Right atrium auricular region (tissue), 2 donors: ENCODE data around the gene AWAT1. TPM values are rescaled to one million over a fixed set of nuclear protein-coding genes. Genes with fewer than 3 reads are reported as not detected.

ENCODE experiments used
- DNase-seq: peaks from one replicate; pipeline ENCODE4 v3.0.0-alpha.2; 2019; ENCODE audit warnings: low spot score
- H3K27ac ChIP-seq, 2 donors: fragments of 200-600 bp; sonication (generic); 1 replicate in 1 of 2; 2 replicates in 1 of 2; pipeline ENCODE4 v1.5.1; 2016 to 2019
- H3K27me3 ChIP-seq, 2 donors: fragments of 200-600 bp; sonication (generic); one replicate each; pipeline versions ENCODE4 v1.5.1 to v1.6.0; 2017 to 2019
- H3K36me3 ChIP-seq: fragments of 200-600 bp; sonication (generic); one replicate; pipeline ENCODE4 v1.5.1; 2016
- H3K4me1 ChIP-seq, 2 donors: fragments of 200-600 bp; sonication (generic); one replicate each; pipeline versions ENCODE4 v1.5.1 to v1.6.0; 2017 to 2019
- H3K4me3 ChIP-seq, 2 donors: fragments of 200-600 bp; sonication (generic); 1 replicate in 1 of 2; 2 replicates in 1 of 2; pipeline ENCODE4 v1.5.1; 2017 to 2019; ENCODE audit warnings: mild to moderate bottlenecking in 1 of 2, moderate library complexity in 1 of 2
- H3K9me3 ChIP-seq, 2 donors: fragments of 200-600 bp; sonication (generic); one replicate each; pipeline ENCODE4 v1.5.1; 2019
- CTCF ChIP-seq, 2 donors: fragments of 200-600 bp; sonication (generic); IDR thresholded peaks; one replicate each; pipeline ENCODE4 v1.5.1; 2019; ENCODE audit warnings: antibody characterized with exemption in 2 of 2
- total RNA-seq, 2 donors: library from RNA; depleted of rRNA; stranded (reverse); fragments of >200 nt; gene quantifications; one replicate each; pipeline ENCODE4 v1.1.0, GENCODE V29; 2016

The AWAT1 gene
- total RNA-seq, 2 donors from 2014 or later, result not detected

DNA sequence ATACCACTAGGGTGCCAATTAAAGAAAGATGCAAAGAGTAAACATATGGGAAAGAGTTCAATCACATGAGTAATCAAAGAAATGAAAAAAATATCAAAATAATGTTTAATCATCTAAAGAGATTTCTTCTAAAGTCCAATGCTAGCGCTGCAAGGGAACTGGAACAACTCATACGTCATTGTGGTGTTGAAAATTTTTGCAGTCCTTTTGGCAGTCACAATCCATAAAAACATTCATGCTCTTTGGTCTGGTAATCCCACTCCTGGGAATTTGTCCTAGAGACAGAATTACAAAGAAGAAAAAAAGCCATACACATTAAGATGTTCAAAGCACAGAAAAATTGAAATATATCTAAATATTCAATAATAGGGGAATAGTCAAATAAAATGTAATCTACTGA is 21.0 kb downstream of the AWAT1 start:
- no peak for TF ChIP-seq CTCF (IDR thresholded peaks at IDR 0.05)
- Histone ChIP-seq H3K27me3 (no peaks in the 10 kb centered on the region), H3K27ac (peak overlapping the region in 1 of 2 donors; percentile 23), H3K9me3 (no peaks in the 10 kb centered on the region), H3K36me3 (no peaks in the 10 kb centered on the region), H3K4me1 (no peaks in the 10 kb centered on the region), H3K4me3 (no peak overlapping the region)
- DNase-seq, result no peak

GRCh38 chrX:70257423-70258288 is 23.2 kb downstream of the AWAT1 start:
- Histone ChIP-seq H3K9me3 (no peaks in the 10 kb centered on the region), H3K36me3 (no peaks in the 10 kb centered on the region), H3K4me1 (no peaks in the 10 kb centered on the region), H3K27me3 (no peaks in the 10 kb centered on the region), H3K27ac (no peak overlapping the region), H3K4me3 (no peak overlapping the region)
- no peak for DNase-seq
- TF ChIP-seq CTCF (IDR thresholded peaks at IDR 0.05), result no peak

DNA sequence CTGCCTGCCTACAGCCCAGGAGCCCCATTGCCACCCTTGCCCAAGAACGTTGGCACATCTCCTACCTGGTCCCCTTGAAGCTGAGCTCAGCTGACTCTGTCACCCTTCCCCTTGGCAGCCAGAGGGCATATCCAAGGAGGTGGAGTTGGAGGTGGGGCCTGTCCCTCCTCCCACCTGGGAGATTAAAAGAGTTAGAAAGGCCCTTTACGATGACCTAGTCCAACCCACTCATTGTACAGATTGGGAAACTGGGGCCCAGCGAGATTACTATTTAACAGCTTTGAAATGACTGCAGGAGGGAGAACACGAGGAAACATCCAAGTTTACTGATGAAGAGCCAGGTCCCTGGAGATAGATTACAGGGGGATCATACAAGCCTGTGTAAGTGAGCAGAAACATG is 25.6 kb downstream of the AWAT1 start, which contains the start of gene P2RY4:
TSS of gene P2RY4 (minus strand) at position 101 of the 400 bp plus-strand sequence. CDS start 580 bp downstream, outside the sequence.
- no peak for DNase-seq
- Histone ChIP-seq H3K4me1 (no peaks in the 10 kb centered on the region), H3K9me3 (no peaks in the 10 kb centered on the region), H3K4me3 (no peak within 1 kb of the TSS), H3K27ac (no peak within 1 kb of the TSS), H3K27me3 (no peaks in the 10 kb centered on the region), H3K36me3 (no peaks in the 10 kb centered on the region)
- TF ChIP-seq CTCF (IDR thresholded peaks at IDR 0.05), result no peak

DNA sequence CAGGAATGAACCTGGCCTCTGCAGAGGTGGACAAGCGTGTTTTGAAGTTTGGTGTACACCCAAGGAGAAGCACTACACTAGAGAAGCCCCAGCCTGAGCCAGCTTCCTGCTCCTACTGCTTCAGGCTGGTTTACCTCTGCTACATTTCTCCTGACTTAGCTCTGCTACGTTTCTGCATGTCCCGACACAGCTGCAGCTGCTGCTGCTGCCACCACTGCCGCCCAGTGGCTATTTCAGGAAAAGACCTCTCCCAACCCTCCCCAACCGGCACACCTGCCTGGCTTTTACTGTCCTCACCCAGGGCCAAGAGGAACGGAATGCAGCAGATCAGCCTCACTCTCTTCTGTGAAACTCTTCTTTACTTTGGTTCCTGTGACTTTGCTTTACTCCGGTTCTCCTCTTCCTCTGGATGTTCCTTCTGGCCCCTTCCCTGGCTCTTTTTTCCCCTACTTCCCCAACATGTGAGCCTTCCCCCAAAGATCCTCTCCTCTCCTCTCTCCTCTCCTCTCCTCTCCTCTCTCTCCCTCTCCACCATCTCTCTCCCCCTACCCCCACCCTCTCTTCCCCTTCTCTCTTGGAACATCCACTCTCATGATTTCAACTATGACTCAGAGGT is 28.6 kb downstream of the AWAT1 start:
- H3K27me3 ChIP-seq, result no peaks in the 10 kb centered on the region
- H3K36me3 ChIP-seq, result no peaks in the 10 kb centered on the region
- H3K9me3 ChIP-seq, result no peaks in the 10 kb centered on the region
- no peak overlapping the region for H3K4me3 ChIP-seq
- H3K4me1 ChIP-seq, result no peaks in the 10 kb centered on the region
- no peak for DNase-seq
- TF ChIP-seq CTCF (IDR thresholded peaks at IDR 0.05), result peak in 1 of 2 donors; percentile 66
- no peak overlapping the region for H3K27ac ChIP-seq

GRCh38 chrX:70264784-70265183 is 30.3 kb downstream of the AWAT1 start:
- no peaks in the 10 kb centered on the region for H3K9me3 ChIP-seq
- TF ChIP-seq CTCF (IDR thresholded peaks at IDR 0.05), result no peak
- no peak overlapping the region for H3K27ac ChIP-seq
- no peak overlapping the region for H3K4me3 ChIP-seq
- no peak for DNase-seq
- no peaks in the 10 kb centered on the region for H3K27me3 ChIP-seq
- H3K4me1 ChIP-seq, result no peaks in the 10 kb centered on the region
- H3K36me3 ChIP-seq, result no peaks in the 10 kb centered on the region
